A549 (cell line): ENCODE measurements around the gene CALCA. TPM values are rescaled to one million over a fixed set of nuclear protein-coding genes. Genes with fewer than 3 reads are reported as not detected.

Source experiments
- ATAC-seq, 2 experiments: fragments of 200-7000 bp in 1 of 2; fragments of >200 bp in 1 of 2; cut with Nextera tagmentation in 1 of 2; cut with Tn5 transposase in 1 of 2; 3 replicates each; pipeline versions ENCODE4 v1.8.0 to v1.9.1; 2018 to 2020; ENCODE audit warnings: mild to moderate bottlenecking in 1 of 2, moderate library complexity in 1 of 2
- CTCF ChIA-PET: fragments of 300-600 bp; sonication (Branson Sonifier 250); formaldehyde crosslinking; extraction: SDS; loops from one replicate; lab custom pipeline; 2021; ENCODE audit warnings: antibody characterized with exemption, inconsistent platforms; lab: Yijun Ruan, JAX
- POLR2A ChIA-PET: fragments of 350-600 bp; formaldehyde crosslinking; extraction: SDS; loops from one replicate; lab custom pipeline; 2021; ENCODE audit warnings: antibody characterized with exemption, inconsistent platforms; lab: Yijun Ruan, JAX
- DNase-seq, 2 experiments: peaks; one replicate each; pipeline versions ENCODE4 v3.0.0 to v3.0.0-alpha.2; 2011 to 2016; ENCODE audit warnings: low read depth in 1 of 2, low spot score in 1 of 2
- FAIRE-seq: peaks from 2 replicates; lab custom pipeline; 2011; peaks lifted over from hg19 to GRCh38; lab: Jason Lieb, UNC
- H3K27ac ChIP-seq, 2 experiments: fragments of >200 bp; sonication (Bioruptor Twin); formaldehyde crosslinking; 3 replicates each; pipeline ENCODE4 v1.5.1; 2016 to 2017
- H3K4me1 ChIP-seq: fragments of >200 bp; sonication (Bioruptor Twin); formaldehyde crosslinking; 3 replicates; pipeline ENCODE4 v1.6.1; 2016
- H3K4me2 ChIP-seq: fragments of >200 bp; sonication (Bioruptor Twin); formaldehyde crosslinking; 3 replicates; pipeline ENCODE4 v1.6.1; 2016
- H3K4me3 ChIP-seq: fragments of >200 bp; sonication (Bioruptor Twin); formaldehyde crosslinking; 3 replicates; pipeline ENCODE4 v1.5.1; 2016
- H3K9me3 ChIP-seq: fragments of >200 bp; sonication (Bioruptor Twin); formaldehyde crosslinking; 3 replicates; pipeline ENCODE4 v1.6.1; 2016
- BHLHE40 ChIP-seq: IDR thresholded peaks from 2 replicates; pipeline ENCODE4 v1.6.1; 2012; ENCODE audit warnings: low read depth, low read length, inconsistent platforms
- CEBPB ChIP-seq, 2 experiments: fragments of >200 bp in 1 of 2; sonication (Bioruptor Twin) in 1 of 2; formaldehyde crosslinking in 1 of 2; IDR thresholded peaks; 2 replicates each; pipeline ENCODE4 v1.6.1; 2012 to 2016
- FOSB ChIP-seq: fragments of 250-450 bp; sonication (Bioruptor Pico); IDR thresholded peaks from 2 replicates; pipeline ENCODE4 v1.5.0; 2020; ENCODE audit warnings: mild to moderate bottlenecking, moderate library complexity
- FOXS1 ChIP-seq: fragments of 250-450 bp; sonication (Bioruptor Pico); IDR thresholded peaks from 2 replicates; pipeline ENCODE4 v1.5.0; 2020; ENCODE audit warnings: mild to moderate bottlenecking, moderate library complexity
- HEYL ChIP-seq: fragments of 250-450 bp; sonication (Bioruptor Pico); IDR thresholded peaks from 2 replicates; pipeline ENCODE4 v1.8.0; 2021; ENCODE audit warnings: mild to moderate bottlenecking, moderate library complexity
- HOXA7 ChIP-seq: fragments of 250-450 bp; sonication (Bioruptor Pico); IDR thresholded peaks from 2 replicates; pipeline ENCODE4 v1.5.0; 2020; ENCODE audit warnings: mild to moderate bottlenecking, moderate library complexity
- JUN ChIP-seq, 2 experiments: fragments of >200 bp; sonication (Bioruptor Twin); formaldehyde crosslinking; IDR thresholded peaks; 2 replicates in 1 of 2; 3 replicates in 1 of 2; pipeline ENCODE4 v1.6.1; 2016 to 2017
- JUNB ChIP-seq: fragments of >200 bp; sonication (Bioruptor Twin); formaldehyde crosslinking; IDR thresholded peaks from 2 replicates; pipeline ENCODE4 v1.6.1; 2016
- MAFK ChIP-seq: fragments of 450-650 bp; IDR thresholded peaks from 2 replicates; pipeline ENCODE4 v1.6.1; 2014; ENCODE audit not compliant: partially characterized antibody
- RAD21 ChIP-seq, 2 experiments: fragments of >200 bp in 1 of 2; sonication (Bioruptor Twin) in 1 of 2; formaldehyde crosslinking in 1 of 2; IDR thresholded peaks in 1 of 2; conservative IDR thresholded peaks in 1 of 2; 2 replicates in 1 of 2; 3 replicates in 1 of 2; pipeline ENCODE4 v1.6.1; 2012 to 2018; ENCODE audit warnings: inconsistent platforms in 1 of 2
- SMC3 ChIP-seq: fragments of >200 bp; sonication (Bioruptor Twin); formaldehyde crosslinking; IDR thresholded peaks from 3 replicates; pipeline ENCODE4 v1.6.1; 2018; ENCODE audit warnings: inconsistent platforms
- SREBF2 ChIP-seq: fragments of 450-650 bp; IDR thresholded peaks from 2 replicates; pipeline ENCODE4 v1.6.1; 2014; ENCODE audit warnings: mild to moderate bottlenecking, moderate library complexity
- WGBS: methylation state at CpG from one replicate; pipeline ENCODE4 v1.1.6; 2017; ENCODE audit errors: missing lambda C conversion rate; 5-methylcytosine and 5-hydroxymethylcytosine counted together
- polyA plus RNA-seq, 4 experiments: library from polyadenylated mRNA; depleted of rRNA in 3 of 4; stranded (reverse); fragments of >200 nt; fragmentation: RNase III in 1 of 4; extraction: RNeasy Plus Mini Kit Qiagen cat#74134 plus additional on column Dnase treatment in 1 of 4; gene quantifications; 2 replicates in 3 of 4; 3 replicates in 1 of 4; pipeline ENCODE4 v1.2.3, GENCODE V29; 2011 to 2017
- TF ChIP-seq, protein P1 (sequence below): fragments of >200 bp; sonication (Bioruptor Twin); formaldehyde crosslinking; IDR thresholded peaks from 3 replicates; pipeline ENCODE4 v1.5.1; 2016
- TF ChIP-seq, protein P2 (sequence below): fragments of 250-450 bp; sonication (Bioruptor Pico); IDR thresholded peaks from 2 replicates; pipeline ENCODE4 v1.5.0; 2020; ENCODE audit warnings: low read depth, mild to moderate bottlenecking, moderate library complexity
- TF ChIP-seq, protein P3 (sequence below): fragments of 250-450 bp; sonication (Bioruptor Pico); IDR thresholded peaks from 2 replicates; pipeline ENCODE4 v1.5.0; 2021; ENCODE audit warnings: mild to moderate bottlenecking, moderate library complexity, borderline replicate concordance

Gene CALCA
- polyA plus RNA-seq, 2 of the 4 experiments (the other 2 are of a cell fraction): not detected

DNA sequence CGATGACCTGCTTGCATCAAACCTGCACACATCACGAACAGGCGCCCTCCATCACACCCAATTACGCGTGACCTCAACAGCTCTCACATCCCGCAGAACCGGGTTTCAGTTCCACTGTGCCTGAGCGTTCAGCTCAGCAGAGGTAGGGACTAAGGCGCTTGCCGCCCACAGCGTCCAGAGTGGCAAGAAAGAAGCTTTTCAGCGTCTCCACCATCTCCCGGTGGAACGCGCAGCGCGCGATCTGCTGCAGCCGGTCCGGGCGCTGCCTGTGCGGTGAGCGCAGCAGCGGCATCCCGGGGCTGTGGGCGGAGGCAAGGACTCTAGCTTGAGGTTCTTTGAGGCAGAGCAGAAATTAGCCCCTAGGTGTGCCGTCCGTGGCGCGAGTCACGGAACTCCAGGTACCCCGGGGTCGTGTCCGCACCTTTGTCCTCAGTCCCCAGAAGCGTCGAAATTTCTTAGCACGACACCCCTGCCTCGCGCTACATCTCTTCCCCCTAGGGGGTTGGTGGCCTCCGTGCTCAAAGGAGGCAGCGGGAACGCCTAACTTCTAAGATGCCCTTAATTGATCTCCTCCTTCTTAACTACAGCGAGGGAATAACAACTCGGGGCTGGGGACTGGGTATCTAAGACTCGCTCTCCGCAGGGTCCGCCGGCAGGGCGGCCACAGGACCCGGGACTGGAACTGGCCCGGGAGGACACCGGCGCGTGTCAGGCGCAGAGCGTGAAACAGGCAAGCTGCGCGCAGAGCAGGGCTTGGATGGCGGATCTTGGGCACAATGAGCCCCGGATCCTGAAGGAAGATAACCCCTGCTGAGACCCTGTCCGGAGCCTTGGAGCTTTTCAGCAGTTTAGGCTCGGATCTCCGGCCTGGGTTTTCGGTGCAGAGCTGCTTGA is 1.7 kb upstream of the CALCA start:
- ChIA-PET CTCF (interaction anchor here (0.6 to 3.5 kb wide), 19 partner anchors 10 to 216 kb away, joined by 3 to 38 read pairs (median 5); partner anchors contain the start of gene CALCB), POLR2A (no interaction called here)
- Histone ChIP-seq H3K4me1 (0 out of 3 replicates have a peak, but pooled peaks cover 7% of the 10 kb centered on the region), H3K4me2 (peak overlapping the region; percentile 66; the same call in 1 of the 3 replicates), H3K27ac (no peak overlapping the region), H3K9me3 (no peaks in the 10 kb centered on the region), H3K4me3 (no peak overlapping the region)
- ATAC-seq (no peak; a peak in 1 of 6 replicates), FAIRE-seq (no peak), DNase-seq (no peak)
- WGBS: 50% methylated on average over 58 of the region's 64 CpGs
- no peak for TF ChIP-seq BHLHE40
- no peak for TF ChIP-seq FOSB (CRISPR knock-in tag)

DNA sequence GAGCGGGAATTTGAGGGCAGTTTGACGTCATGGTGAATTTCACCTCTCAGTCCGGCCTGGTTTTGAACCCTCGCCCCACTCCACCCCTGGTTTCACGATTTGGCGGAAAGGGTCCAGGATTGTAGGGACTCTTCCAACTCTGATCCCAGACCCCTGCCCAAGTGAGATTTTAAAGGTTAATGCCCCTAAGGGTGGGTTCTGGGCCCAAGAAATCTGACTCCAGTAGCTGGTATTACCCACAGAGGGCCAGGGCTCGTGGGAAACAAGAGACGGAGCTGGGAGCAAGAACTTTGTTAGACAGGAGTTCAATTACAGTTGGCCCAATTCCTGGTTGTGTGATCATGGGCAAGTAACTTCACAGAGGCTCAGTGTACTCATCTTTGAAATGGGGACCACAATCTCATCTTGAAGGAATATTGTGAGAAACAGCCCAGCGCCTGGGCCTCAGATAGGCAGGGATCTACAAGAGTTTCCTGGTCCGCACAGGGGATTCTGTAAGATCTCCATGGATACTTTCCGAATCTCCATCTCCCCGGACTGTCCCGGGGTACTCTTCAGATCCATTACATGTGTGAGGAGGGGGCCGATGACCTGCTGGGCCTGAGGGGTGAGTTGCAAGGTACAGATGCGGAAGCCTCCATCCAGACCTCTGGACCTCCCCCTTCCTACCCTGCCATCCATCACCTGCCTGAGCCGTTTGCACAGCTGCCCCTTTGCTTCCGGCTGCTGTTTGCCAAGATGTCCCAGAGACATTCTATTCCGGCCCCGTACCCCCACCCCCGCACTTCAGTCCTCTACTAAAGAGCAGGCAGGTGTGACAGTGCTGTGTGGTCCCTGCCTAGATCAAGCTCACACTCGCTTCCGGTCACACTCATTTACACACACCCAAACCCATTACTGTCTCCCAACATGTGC is 687 bp upstream of the CALCA start:
- Histone ChIP-seq H3K4me3 (no peak overlapping the region), H3K9me3 (no peaks in the 10 kb centered on the region), H3K27ac (no peak overlapping the region), H3K4me2 (peak overlapping the region; percentile 53; the same call in 2 of the 3 replicates), H3K4me1 (0 out of 3 replicates have a peak, but pooled peaks cover 7% of the 10 kb centered on the region)
- ATAC-seq (no peak), DNase-seq (no peak), FAIRE-seq (no peak)
- no peak for TF ChIP-seq SREBF2
- WGBS: 54% methylated on average over 22 of the region's 22 CpGs
- POLR2A ChIA-PET: no interaction called here
- CTCF ChIA-PET: interaction anchor here (0.7 to 3.5 kb wide), 5 partner anchors 10 to 217 kb away, joined by 3 to 38 read pairs (median 11); partner anchors contain the start of gene CALCB

DNA sequence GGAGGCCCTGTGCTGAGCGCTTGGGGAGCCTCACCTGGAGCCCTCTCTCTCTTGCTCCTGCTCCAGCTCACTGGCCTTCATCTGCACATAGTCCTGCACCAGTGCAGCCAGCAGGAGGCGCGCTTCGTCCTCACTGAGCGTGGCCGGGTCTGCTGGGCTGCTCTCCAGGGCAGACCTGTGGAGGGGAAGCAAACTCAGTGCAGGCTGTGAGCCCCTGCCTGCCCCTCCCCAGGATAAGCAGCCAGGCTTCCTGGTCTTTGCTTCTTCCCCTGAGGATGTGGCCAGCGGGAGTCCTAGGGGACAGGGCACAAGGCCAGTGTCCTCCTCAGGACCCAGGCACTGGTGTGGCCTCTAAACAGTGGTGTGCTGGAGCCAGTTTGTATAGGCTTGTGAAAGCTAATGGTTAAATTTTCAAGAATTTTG is 2.2 kb downstream of the CALCA start:
- TF ChIP-seq SMC3 (peak; percentile 57; the same call in 2 of the 3 replicates), RAD21 (conservative IDR thresholded peaks at IDR 0.05 in 1 of 2, IDR thresholded peaks at IDR 0.05 in 1 of 2) (peak; percentile 44 to 58)
- TF ChIP-seq, protein P1, sequence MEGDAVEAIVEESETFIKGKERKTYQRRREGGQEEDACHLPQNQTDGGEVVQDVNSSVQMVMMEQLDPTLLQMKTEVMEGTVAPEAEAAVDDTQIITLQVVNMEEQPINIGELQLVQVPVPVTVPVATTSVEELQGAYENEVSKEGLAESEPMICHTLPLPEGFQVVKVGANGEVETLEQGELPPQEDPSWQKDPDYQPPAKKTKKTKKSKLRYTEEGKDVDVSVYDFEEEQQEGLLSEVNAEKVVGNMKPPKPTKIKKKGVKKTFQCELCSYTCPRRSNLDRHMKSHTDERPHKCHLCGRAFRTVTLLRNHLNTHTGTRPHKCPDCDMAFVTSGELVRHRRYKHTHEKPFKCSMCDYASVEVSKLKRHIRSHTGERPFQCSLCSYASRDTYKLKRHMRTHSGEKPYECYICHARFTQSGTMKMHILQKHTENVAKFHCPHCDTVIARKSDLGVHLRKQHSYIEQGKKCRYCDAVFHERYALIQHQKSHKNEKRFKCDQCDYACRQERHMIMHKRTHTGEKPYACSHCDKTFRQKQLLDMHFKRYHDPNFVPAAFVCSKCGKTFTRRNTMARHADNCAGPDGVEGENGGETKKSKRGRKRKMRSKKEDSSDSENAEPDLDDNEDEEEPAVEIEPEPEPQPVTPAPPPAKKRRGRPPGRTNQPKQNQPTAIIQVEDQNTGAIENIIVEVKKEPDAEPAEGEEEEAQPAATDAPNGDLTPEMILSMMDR: peak; percentile 52
- TF ChIP-seq, protein P2, sequence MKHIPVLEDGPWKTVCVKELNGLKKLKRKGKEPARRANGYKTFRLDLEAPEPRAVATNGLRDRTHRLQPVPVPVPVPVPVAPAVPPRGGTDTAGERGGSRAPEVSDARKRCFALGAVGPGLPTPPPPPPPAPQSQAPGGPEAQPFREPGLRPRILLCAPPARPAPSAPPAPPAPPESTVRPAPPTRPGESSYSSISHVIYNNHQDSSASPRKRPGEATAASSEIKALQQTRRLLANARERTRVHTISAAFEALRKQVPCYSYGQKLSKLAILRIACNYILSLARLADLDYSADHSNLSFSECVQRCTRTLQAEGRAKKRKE: no peak
- Histone ChIP-seq H3K4me3 (no peak overlapping the region), H3K4me2 (no peak overlapping the region), H3K9me3 (no peaks in the 10 kb centered on the region), H3K4me1 (0 out of 3 replicates have a peak, but pooled peaks cover 4% of the 10 kb centered on the region), H3K27ac (no peak overlapping the region)
- 8% methylated on average over 6 of the region's 7 CpGs for WGBS
- ChIA-PET POLR2A (no interaction called here), CTCF (interaction anchor here (0.6 to 1.8 kb wide), 8 partner anchors 12 to 130 kb away, joined by 3 to 11 read pairs (median 4); no protein-coding TSS in a partner anchor)
- FAIRE-seq: no peak
- ATAC-seq: peak; percentile 70 to 91; a peak in 5 of 6 replicates
- DNase-seq: peak in 1 of 2 experiments; percentile 50

DNA sequence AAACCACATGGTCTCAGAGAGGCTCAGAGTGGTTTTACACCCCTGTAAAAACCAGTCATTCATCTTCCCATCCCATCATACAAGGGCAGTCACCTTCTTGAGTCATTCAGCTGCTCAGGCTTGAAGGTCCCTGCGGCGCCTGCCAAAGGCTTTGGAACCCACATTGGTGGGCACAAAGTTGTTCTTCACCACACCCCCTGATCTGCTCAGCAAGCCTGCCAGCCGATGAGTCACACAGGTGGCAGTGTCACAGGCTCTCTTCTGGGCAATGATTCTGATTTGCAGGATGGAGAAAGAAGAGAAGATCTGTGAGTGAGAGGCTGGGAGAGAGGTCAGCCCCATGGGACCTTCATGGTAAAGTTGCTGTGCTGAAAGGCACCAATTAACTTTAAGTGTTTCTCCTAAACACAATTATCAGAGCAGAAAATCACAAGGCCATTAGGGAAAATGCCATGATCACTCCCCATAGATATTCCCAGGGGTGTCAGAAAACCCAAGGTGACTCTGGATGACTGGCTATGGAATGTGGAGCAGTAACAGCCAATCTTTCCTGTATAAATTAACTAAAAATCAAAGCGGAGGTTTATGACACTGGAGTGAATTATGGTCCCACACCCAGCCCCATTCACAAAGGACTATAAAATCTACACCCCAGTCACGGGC is 4.4 kb downstream of the CALCA start:
- no peak for DNase-seq
- H3K4me1 ChIP-seq: no peaks in the 10 kb centered on the region
- H3K4me2 ChIP-seq: no peak overlapping the region
- ATAC-seq: no peak
- 8% methylated on average over 5 of the region's 5 CpGs for WGBS
- FAIRE-seq: no peak
- CTCF ChIA-PET: interaction anchor here (0.9 to 2.4 kb wide), 3 partner anchors 34 to 109 kb away, joined by 3 to 11 read pairs (median 4); no protein-coding TSS in a partner anchor
- POLR2A ChIA-PET: no interaction called here
- TF ChIP-seq HOXA7: no peak
- TF ChIP-seq JUN (IDR thresholded peaks at IDR 0.05): no peak
- no peak for TF ChIP-seq JUNB
- no peak for TF ChIP-seq HEYL (CRISPR knock-in tag)
- no peak for TF ChIP-seq CEBPB (IDR thresholded peaks at IDR 0.05)
- TF ChIP-seq FOXS1 (CRISPR knock-in tag): no peak
- TF ChIP-seq, protein P3, sequence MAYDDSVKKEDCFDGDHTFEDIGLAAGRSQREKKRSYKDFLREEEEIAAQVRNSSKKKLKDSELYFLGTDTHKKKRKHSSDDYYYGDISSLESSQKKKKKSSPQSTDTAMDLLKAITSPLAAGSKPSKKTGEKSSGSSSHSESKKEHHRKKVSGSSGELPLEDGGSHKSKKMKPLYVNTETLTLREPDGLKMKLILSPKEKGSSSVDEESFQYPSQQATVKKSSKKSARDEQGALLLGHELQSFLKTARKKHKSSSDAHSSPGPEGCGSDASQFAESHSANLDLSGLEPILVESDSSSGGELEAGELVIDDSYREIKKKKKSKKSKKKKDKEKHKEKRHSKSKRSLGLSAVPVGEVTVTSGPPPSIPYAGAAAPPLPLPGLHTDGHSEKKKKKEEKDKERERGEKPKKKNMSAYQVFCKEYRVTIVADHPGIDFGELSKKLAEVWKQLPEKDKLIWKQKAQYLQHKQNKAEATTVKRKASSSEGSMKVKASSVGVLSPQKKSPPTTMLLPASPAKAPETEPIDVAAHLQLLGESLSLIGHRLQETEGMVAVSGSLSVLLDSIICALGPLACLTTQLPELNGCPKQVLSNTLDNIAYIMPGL: no peak
- no peak for TF ChIP-seq MAFK
- no peak overlapping the region for H3K4me3 ChIP-seq
- H3K27ac ChIP-seq: no peak overlapping the region
- H3K9me3 ChIP-seq: no peaks in the 10 kb centered on the region
